Small intestine (tissue), 16 donors: ENCODE measurements around the gene METTL15. TPM values are rescaled to one million over a fixed set of nuclear protein-coding genes. Genes with fewer than 3 reads are reported as not detected.
"Not testable (repeated sequence)": the region's sequence is repeated elsewhere in the genome, so short reads cannot be mapped to it uniquely, and the experiment has no call there.

Source experiments
- DNase-seq, 2 donors: peaks; one replicate each; pipeline versions ENCODE4 v3.0.0 to v3.0.0-alpha.2; 2013
- FAIRE-seq: peaks from 2 replicates; lab custom pipeline; 2012; peaks lifted over from hg19 to GRCh38; lab: Jason Lieb, UNC
- H3K27ac ChIP-seq, 3 donors: one replicate each; pipeline ENCODE4 v1.5.1; 2013; ENCODE audit warnings: low read length in 2 of 3, mild to moderate bottlenecking in 2 of 3, control low read depth in 1 of 3, inconsistent platforms in 1 of 3, low read depth in 1 of 3, moderate library complexity in 1 of 3
- H3K27me3 ChIP-seq, 3 donors: one replicate each; pipeline ENCODE4 v1.6.1; 2013; ENCODE audit warnings: low read length in 3 of 3, inconsistent platforms in 1 of 3; ENCODE audit not compliant: control insufficient read depth in 3 of 3, insufficient read depth in 3 of 3
- H3K36me3 ChIP-seq, 3 donors: one replicate each; pipeline ENCODE4 v1.6.1; 2013; ENCODE audit warnings: low read length in 3 of 3, inconsistent platforms in 1 of 3, low read depth in 1 of 3, mild to moderate bottlenecking in 1 of 3, moderate library complexity in 1 of 3; ENCODE audit not compliant: control insufficient read depth in 3 of 3, insufficient read depth in 2 of 3
- H3K4me1 ChIP-seq, 3 donors: one replicate each; pipeline ENCODE4 v1.6.1; 2013; ENCODE audit warnings: low read length in 2 of 3, inconsistent platforms in 1 of 3, low read depth in 1 of 3, mild to moderate bottlenecking in 1 of 3, moderate library complexity in 1 of 3; ENCODE audit not compliant: control insufficient read depth in 3 of 3, insufficient read depth in 2 of 3
- H3K4me3 ChIP-seq, 3 donors: one replicate each; pipeline ENCODE4 v1.5.1; 2013; ENCODE audit warnings: low read length in 3 of 3, control low read depth in 1 of 3, inconsistent platforms in 1 of 3, low read depth in 1 of 3, mild to moderate bottlenecking in 1 of 3, moderate library complexity in 1 of 3
- H3K9me3 ChIP-seq, 2 donors: one replicate each; pipeline ENCODE4 v1.6.1; 2013; ENCODE audit warnings: low read depth in 1 of 2, low read length in 1 of 2; ENCODE audit not compliant: control insufficient read depth in 2 of 2, insufficient read depth in 1 of 2
- WGBS, 3 donors: extraction: QIAGEN DNeasy Blood & Tissue Kit; methylation state at CpG; one replicate each; pipeline ENCODE4 v1.1.7; 2013; 5-methylcytosine and 5-hydroxymethylcytosine counted together
- long read RNA-seq, 10 donors: transcript quantifications; one replicate each; lab custom pipeline, GENCODE V29; 2026
- polyA plus RNA-seq, 4 donors: library from polyadenylated mRNA; stranded (reverse) in 3 of 4; unstranded in 1 of 4; fragments of 200-250 nt in 3 of 4; fragments of 120-200 nt in 1 of 4; gene quantifications; one replicate each; pipeline versions ENCODE4 v1.2.1 to v1.2.3, GENCODE V29; 2013
- donor health status: healthy with polysubstance abuse.
- donor health status: control.
- donor health status: control.
- donor health status: Bipolar disorder and iron deficiency.
- donor health status: healthy.

Gene METTL15, protein sequence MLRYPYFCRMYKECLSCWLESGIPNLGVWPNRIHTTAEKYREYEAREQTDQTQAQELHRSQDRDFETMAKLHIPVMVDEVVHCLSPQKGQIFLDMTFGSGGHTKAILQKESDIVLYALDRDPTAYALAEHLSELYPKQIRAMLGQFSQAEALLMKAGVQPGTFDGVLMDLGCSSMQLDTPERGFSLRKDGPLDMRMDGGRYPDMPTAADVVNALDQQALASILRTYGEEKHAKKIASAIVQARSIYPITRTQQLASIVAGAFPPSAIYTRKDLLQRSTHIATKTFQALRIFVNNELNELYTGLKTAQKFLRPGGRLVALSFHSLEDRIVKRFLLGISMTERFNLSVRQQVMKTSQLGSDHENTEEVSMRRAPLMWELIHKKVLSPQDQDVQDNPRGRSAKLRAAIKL
- 10 to 100 TPM in 1 of 4 donors, 1 to 10 TPM in 3; 2.4 to 16.6 (median 4.8) TPM for polyA plus RNA-seq
- long read RNA-seq, donor 1, full-length matches to known transcripts = 2 of 2 reads
- long read RNA-seq, donor 1, partial matches to known transcripts = 0 of 2 reads
- long read RNA-seq, donor 1, other reads (novel, unspliced or antisense) = 0 of 2 reads
- long read RNA-seq, donor 2, full-length matches to known transcripts = 1 of 1 reads
- long read RNA-seq, donor 2, partial matches to known transcripts = 0 of 1 reads
- long read RNA-seq, donor 2, other reads (novel, unspliced or antisense) = 0 of 1 reads
- long read RNA-seq, donor 3 = 0 reads
- long read RNA-seq, donor 4 = 0 reads
- long read RNA-seq, donor 5 = 0 reads
- long read RNA-seq, donor 6, partial matches to known transcripts = 7 of 7 reads
- long read RNA-seq, donor 6, other reads (novel, unspliced or antisense) = 0 of 7 reads
- long read RNA-seq, donor 7 = 0 reads
- long read RNA-seq, donor 8 = 0 reads
- long read RNA-seq, donor 9 = 0 reads
- long read RNA-seq, donor 10, partial matches to known transcripts = 0 of 2 reads
- long read RNA-seq, donor 10, other reads (novel, unspliced or antisense) = 0 of 2 reads

DNA sequence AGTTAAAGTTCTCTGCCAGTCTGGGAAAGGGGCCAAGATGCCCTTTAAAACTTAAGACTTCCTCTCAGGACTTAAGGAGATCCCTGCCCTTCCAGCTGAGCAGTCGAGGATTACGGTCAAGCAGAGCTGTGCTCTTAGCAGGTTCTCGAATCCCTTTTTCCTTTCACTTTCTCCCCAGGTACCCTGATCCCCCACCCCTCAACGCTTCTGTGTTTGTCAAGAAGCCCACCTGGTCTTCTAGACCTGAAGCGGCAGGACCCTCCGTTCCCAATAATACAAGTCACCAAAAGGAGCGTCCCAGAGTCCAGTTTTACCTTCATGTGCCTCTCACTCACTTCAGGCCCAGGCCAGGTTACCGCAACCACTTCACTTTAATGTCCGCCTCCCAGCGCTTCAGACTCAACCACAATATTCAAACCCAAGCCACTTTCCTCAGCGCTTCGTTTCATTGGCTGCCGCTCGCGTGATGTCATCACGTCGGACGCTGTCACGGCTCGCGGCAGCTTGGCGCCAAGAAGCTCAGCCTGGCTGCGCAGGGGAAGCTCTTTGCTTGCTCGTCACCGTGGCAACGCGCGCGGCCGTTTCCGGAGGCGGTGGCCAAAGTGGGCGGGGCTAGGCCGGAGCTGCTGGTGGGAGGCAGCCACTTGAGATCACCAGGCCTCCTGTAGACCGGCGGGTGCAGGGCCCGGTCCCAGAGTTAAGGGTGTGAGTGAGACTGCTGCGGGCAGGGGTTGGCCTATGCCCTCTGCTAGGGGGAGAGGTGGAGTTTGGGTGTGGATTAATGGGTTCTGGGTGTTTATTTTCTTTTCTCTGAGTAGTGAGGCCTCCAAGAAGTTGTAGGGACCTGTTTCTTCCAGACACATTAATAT, at the start of gene METTL15, which contains the start of gene KIF18A:
Gene METTL15, plus strand, starts transcription at position 639 of the 869 bp plus-strand sequence. CDS start 4,947 bp downstream, outside the sequence.
Gene KIF18A, minus strand, starts transcription at position 407 of the 869 bp plus-strand sequence. CDS start 10,209 bp downstream, outside the sequence.
- FAIRE-seq = no peak

DNA sequence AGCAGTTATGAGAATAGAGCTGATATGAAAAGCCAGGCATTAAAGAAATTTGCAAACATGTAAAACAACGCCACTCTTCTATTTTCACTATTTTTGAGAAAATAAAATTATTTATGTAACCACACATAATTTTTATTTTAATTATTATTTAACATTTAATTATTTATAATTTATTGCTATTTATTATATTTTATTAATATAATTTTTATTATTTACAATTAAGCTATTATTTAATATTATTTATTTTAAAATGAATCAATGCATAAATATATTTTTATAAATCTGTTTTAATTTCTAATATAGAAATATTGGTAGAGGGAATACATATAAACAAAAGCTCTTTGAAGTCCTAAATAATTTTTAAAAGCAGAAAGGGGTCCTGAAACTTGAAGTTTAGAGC, 36.9 kb upstream of the METTL15 start:
- no peak overlapping the region for H3K27ac ChIP-seq
- no peak overlapping the region for H3K4me3 ChIP-seq
- no peaks in the 10 kb centered on the region for H3K27me3 ChIP-seq
- no peaks in the 10 kb centered on the region for H3K9me3 ChIP-seq
- DNase-seq = no peak
- H3K4me1 ChIP-seq = no peaks in the 10 kb centered on the region
- 97 to 100% (median 98%) methylated on average over 1 of the region's 1 CpG for WGBS, 3 donors
- FAIRE-seq = peak; percentile 89
- H3K36me3 ChIP-seq = peaks cover 0 to 2% (median 0%) of the 10 kb centered on the region in 3 donors

More for the DNA sequence above, at the start of gene METTL15, which contains the start of gene KIF18A:
- Histone ChIP-seq H3K36me3 (no peaks in the 10 kb centered on the region), H3K9me3 (no peaks in the 10 kb centered on the region), H3K27ac (peak within 1 kb of the TSS; percentile 87 to 94 (median 88)), H3K4me3 (peak within 1 kb of the TSS; percentile 30 to 81 (median 78)), H3K4me1 (peaks cover 0 to 12% (median 0%) of the 10 kb centered on the region in 3 donors), H3K27me3 (no peaks in the 10 kb centered on the region)
- DNase-seq = peak; percentile 99 to 100
- 0 to 1% (median 0%) methylated on average over 38 of the region's 38 CpGs for WGBS, 3 donors

GRCh38 chr11:28072321-28072720, 35.9 kb upstream of the METTL15 start:
- no peak for DNase-seq
- H3K4me3 ChIP-seq = no peak overlapping the region
- WGBS, 3 donors = 55 to 65% (median 57%) methylated on average over 2 of the region's 2 CpGs
- H3K4me1 ChIP-seq = no peaks in the 10 kb centered on the region
- H3K27me3 ChIP-seq = no peaks in the 10 kb centered on the region
- no peaks in the 10 kb centered on the region for H3K9me3 ChIP-seq
- no peak for FAIRE-seq
- no peak overlapping the region for H3K27ac ChIP-seq
- H3K36me3 ChIP-seq = peaks cover 0 to 2% (median 0%) of the 10 kb centered on the region in 3 donors

- no peaks in the 10 kb centered on the region for H3K27me3 ChIP-seq
- FAIRE-seq (no peak), DNase-seq (no peak)
- WGBS, 3 donors = 94 to 97% (median 95%) methylated on average over 3 of the region's 3 CpGs
- no peak overlapping the region for H3K4me3 ChIP-seq
- no peaks in the 10 kb centered on the region for H3K9me3 ChIP-seq
- no peak overlapping the region for H3K27ac ChIP-seq
- H3K36me3 ChIP-seq = no peaks in the 10 kb centered on the region
- H3K4me1 ChIP-seq = no peaks in the 10 kb centered on the region
These were observed 30.7 kb upstream of the METTL15 start for GRCh38 chr11:28077521-28077920.

DNA sequence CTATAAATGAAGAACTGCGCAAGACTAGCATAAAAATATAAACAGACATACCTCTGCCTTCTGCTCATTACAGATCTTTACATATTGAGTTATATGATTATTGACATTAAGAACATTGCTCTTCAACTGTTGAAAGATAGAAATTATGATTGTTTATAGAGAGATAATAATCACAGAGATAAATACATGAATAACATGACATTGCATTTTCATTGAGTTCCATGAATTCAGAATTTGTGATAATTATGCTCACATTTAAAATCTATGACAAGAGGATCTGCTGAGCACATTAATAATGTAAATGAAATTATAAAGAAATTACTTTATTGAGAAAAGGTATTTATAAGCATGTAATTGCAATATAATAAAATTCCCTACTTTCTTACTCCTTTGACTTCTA, 25.1 kb upstream of the METTL15 start:
- no peaks in the 10 kb centered on the region for H3K4me1 ChIP-seq
- DNase-seq (no peak), FAIRE-seq (no peak)
- no peaks in the 10 kb centered on the region for H3K9me3 ChIP-seq
- H3K27me3 ChIP-seq = no peaks in the 10 kb centered on the region
- H3K4me3 ChIP-seq = no peak overlapping the region
- 97 to 100% (median 99%) methylated on average over 1 of the region's 1 CpG for WGBS, 3 donors
- H3K36me3 ChIP-seq = no peaks in the 10 kb centered on the region
- no peak overlapping the region for H3K27ac ChIP-seq

DNA sequence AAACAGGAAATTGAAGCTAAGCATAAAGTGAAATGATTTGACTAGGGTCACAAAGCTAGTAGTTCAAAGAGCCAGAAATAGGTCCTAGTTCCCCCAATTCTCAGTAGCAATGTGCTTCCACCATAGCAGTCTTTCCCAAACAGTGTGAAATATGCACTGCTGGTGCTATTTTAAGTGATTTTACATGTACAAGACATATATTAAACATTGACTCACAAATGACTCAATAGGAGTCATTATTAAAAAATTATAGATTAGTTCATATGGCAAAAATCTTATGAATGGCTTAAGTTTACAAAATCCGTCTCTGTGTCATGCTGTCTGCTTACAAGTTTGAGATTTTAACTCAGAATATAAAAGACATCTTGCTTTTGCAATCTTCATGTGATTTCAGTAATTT, 21.6 kb upstream of the METTL15 start:
- no peak for DNase-seq
- Histone ChIP-seq H3K9me3 (no peaks in the 10 kb centered on the region), H3K4me1 (no peaks in the 10 kb centered on the region), H3K27me3 (no peaks in the 10 kb centered on the region), H3K27ac (no peak overlapping the region), H3K4me3 (no peak overlapping the region), H3K36me3 (no peaks in the 10 kb centered on the region)
- FAIRE-seq = no peak
- WGBS, 3 donors = 83 to 92% (median 91%) methylated on average over 1 of the region's 1 CpG

- H3K27me3 ChIP-seq, H3K4me3 ChIP-seq, H3K4me1 ChIP-seq, H3K9me3 ChIP-seq, H3K36me3 ChIP-seq, FAIRE-seq, DNase-seq, H3K27ac ChIP-seq: not testable (repeated sequence)
- WGBS, 3 donors = 98 to 100% (median 100%) methylated on average over 1 of the region's 1 CpG
These were observed 21.0 kb upstream of the METTL15 start for GRCh38 chr11:28087192-28087591.
